Measurements from ENCODE around the gene FIBCD1.

FIBCD1 gene

GRCh38 chr9:130894546-130894945 is 44.5 kb downstream of the FIBCD1 start:
- no peak for DNase-seq (ENCODE audit: low read depth)

GRCh38 chr9:130893341-130894101 is 45.5 kb downstream of the FIBCD1 start:
- no peak for DNase-seq (ENCODE audit: low read depth)

GRCh38 chr9:130892477-130893304 is 46.4 kb downstream of the FIBCD1 start:
- no peak for DNase-seq (ENCODE audit: low read depth)

- no peak for DNase-seq (ENCODE audit: low read depth)
These were observed 47.2 kb downstream of the FIBCD1 start for GRCh38 chr9:130891688-130892476.

- DNase-seq (ENCODE audit: low read depth), result no peak
These were observed 48.0 kb downstream of the FIBCD1 start for GRCh38 chr9:130890870-130891687.

- no peak for DNase-seq (ENCODE audit: low read depth)
These were observed 48.9 kb downstream of the FIBCD1 start for GRCh38 chr9:130890124-130890523.

GRCh38 chr9:130888146-130888885 is 50.7 kb downstream of the FIBCD1 start:
- no peak for DNase-seq (ENCODE audit: low read depth)

GRCh38 chr9:130887494-130888144 is 51.4 kb downstream of the FIBCD1 start:
- DNase-seq (ENCODE audit: low read depth), result no peak

- no peak for DNase-seq (ENCODE audit: low read depth)
These were observed 52.1 kb downstream of the FIBCD1 start for GRCh38 chr9:130886981-130887380.

- DNase-seq (ENCODE audit: low read depth), result no peak
These were observed 53.3 kb downstream of the FIBCD1 start for GRCh38 chr9:130885484-130886375.

GRCh38 chr9:130884542-130885483 is 54.2 kb downstream of the FIBCD1 start:
- no peak for DNase-seq (ENCODE audit: low read depth)

- no peak for DNase-seq (ENCODE audit: low read depth)
These were observed 54.9 kb downstream of the FIBCD1 start for GRCh38 chr9:130884111-130884531.

- no peak for DNase-seq (ENCODE audit: low read depth)
These were observed 55.6 kb downstream of the FIBCD1 start for GRCh38 chr9:130883479-130883878.

- DNase-seq (ENCODE audit: low read depth), result no peak
These were observed 56.3 kb downstream of the FIBCD1 start for GRCh38 chr9:130882696-130883225.

GRCh38 chr9:130881516-130881915 is 57.5 kb downstream of the FIBCD1 start:
- no peak for DNase-seq (ENCODE audit: low read depth)

- no peak for DNase-seq (ENCODE audit: low read depth)
These were observed 58.3 kb downstream of the FIBCD1 start for GRCh38 chr9:130880599-130881220.

- no peak for DNase-seq (ENCODE audit: low read depth)
These were observed 59.1 kb downstream of the FIBCD1 start for GRCh38 chr9:130879863-130880411.

Data from activated gamma-delta T cell treated with anti-CD3 and anti-CD28 coated beads, Interleukin-2, amount 50 U/mL, for 16 hours (primary cell).